Endothelial cell (in vitro differentiated cells): ENCODE measurements around the gene PIK3CD. TPM values are rescaled to one million over a fixed set of nuclear protein-coding genes. Genes with fewer than 3 reads are reported as not detected.

Experiments
- DNase-seq: peaks from one replicate; pipeline ENCODE4 v3.0.0; 2021; ENCODE audit warnings: low spot score
- H3K27ac Mint-ChIP-seq: one replicate; pipeline ENCODE4 v1.8.0; 2021; ENCODE audit warnings: mixed read lengths, inconsistent platforms; ENCODE audit not compliant: unreplicated experiment
- H3K27me3 Mint-ChIP-seq: one replicate; pipeline ENCODE4 v1.8.0; 2021; ENCODE audit warnings: mild to moderate bottlenecking, moderate library complexity, mixed read lengths, inconsistent platforms; ENCODE audit not compliant: unreplicated experiment
- H3K36me3 Mint-ChIP-seq: one replicate; pipeline ENCODE4 v1.8.0; 2021; ENCODE audit warnings: mild to moderate bottlenecking, low read depth, mixed read lengths, inconsistent platforms; ENCODE audit not compliant: unreplicated experiment
- H3K4me1 Mint-ChIP-seq: one replicate; pipeline ENCODE4 v1.8.0; 2021; ENCODE audit warnings: mild to moderate bottlenecking, mixed read lengths, inconsistent platforms; ENCODE audit not compliant: unreplicated experiment
- H3K4me3 Mint-ChIP-seq: one replicate; pipeline ENCODE4 v1.8.0; 2021; ENCODE audit warnings: mild to moderate bottlenecking, mixed read lengths, inconsistent platforms; ENCODE audit not compliant: unreplicated experiment
- H3K9me3 Mint-ChIP-seq: one replicate; pipeline ENCODE4 v1.8.0; 2021; ENCODE audit warnings: mixed read lengths, inconsistent platforms; ENCODE audit not compliant: unreplicated experiment
- total RNA-seq: library from RNA; stranded (reverse); fragmentation: NEBNext Ultra II Directional; extraction: Animal tissue kit (Norgen Biotek cat#: 25700); gene quantifications from one replicate; pipeline ENCODE4 v1.2.1, GENCODE V29; 2021; ENCODE audit not compliant: unreplicated experiment
- TF ChIP-seq, protein P1 (sequence below): fragments of 200-600 bp; sonication (generic); IDR thresholded peaks from one replicate; pipeline ENCODE4 v1.5.0; 2021; ENCODE audit warnings: antibody characterized with exemption; ENCODE audit not compliant: unreplicated experiment

PIK3CD gene
- total RNA-seq, 1 donor from 2014 or later = 30.3 TPM

DNA sequence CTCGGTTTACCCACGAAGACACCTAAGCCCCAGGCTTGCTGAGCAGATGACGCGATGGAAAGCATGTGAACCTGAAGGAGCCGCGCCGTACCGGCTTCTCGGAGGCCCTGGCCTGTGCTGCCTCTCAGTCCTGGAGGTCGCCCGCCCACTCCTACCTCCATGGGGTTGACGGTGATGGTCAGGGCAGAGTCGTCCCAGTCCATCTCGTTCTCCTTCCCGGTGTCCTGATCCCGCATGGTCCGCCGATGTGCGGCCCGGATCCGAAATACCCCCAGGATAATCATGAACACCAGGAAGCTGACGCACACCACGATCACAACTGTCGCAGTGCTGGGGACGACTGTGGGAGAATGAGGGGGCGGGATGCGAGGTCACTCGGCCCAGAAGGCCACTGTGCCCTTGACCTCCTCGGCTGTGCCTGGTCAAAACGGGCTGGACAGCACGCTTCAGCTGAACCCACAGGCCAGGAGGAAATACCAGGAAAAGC, 79.6 kb downstream of the PIK3CD start:
- H3K27me3 Mint-ChIP-seq = peaks cover 10% of the 10 kb centered on the region
- no peak overlapping the region for H3K4me3 Mint-ChIP-seq
- H3K4me1 Mint-ChIP-seq = peaks cover 4% of the 10 kb centered on the region
- DNase-seq = no peak
- H3K9me3 Mint-ChIP-seq = no peaks in the 10 kb centered on the region
- H3K27ac Mint-ChIP-seq = no peak overlapping the region
- TF ChIP-seq, protein P1, sequence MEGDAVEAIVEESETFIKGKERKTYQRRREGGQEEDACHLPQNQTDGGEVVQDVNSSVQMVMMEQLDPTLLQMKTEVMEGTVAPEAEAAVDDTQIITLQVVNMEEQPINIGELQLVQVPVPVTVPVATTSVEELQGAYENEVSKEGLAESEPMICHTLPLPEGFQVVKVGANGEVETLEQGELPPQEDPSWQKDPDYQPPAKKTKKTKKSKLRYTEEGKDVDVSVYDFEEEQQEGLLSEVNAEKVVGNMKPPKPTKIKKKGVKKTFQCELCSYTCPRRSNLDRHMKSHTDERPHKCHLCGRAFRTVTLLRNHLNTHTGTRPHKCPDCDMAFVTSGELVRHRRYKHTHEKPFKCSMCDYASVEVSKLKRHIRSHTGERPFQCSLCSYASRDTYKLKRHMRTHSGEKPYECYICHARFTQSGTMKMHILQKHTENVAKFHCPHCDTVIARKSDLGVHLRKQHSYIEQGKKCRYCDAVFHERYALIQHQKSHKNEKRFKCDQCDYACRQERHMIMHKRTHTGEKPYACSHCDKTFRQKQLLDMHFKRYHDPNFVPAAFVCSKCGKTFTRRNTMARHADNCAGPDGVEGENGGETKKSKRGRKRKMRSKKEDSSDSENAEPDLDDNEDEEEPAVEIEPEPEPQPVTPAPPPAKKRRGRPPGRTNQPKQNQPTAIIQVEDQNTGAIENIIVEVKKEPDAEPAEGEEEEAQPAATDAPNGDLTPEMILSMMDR = no peak
- peaks cover 60% of the 10 kb centered on the region for H3K36me3 Mint-ChIP-seq

DNA sequence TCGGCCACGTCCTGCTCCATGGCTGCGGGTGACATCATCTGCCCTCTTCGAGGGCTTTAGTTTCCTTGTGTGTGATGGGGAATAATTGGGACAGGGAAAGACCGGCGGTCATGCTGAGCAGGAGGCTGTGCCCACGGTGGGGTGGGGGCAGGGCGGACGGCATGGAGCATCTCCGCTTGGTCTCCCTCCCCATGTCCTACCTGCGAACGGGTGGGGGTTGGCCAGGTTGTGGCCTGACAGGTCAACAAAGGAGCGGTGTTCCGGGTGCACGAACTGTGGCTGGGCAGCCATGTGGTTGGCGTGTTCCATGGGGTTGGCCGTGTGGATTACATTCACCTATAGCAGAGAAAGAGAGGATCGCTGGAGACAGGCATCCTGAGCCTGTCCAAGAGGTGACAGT, 80.0 kb downstream of the PIK3CD start:
- H3K27me3 Mint-ChIP-seq = peaks cover 10% of the 10 kb centered on the region
- TF ChIP-seq, protein P1 = no peak
- H3K36me3 Mint-ChIP-seq = peaks cover 60% of the 10 kb centered on the region
- H3K27ac Mint-ChIP-seq = no peak overlapping the region
- H3K4me1 Mint-ChIP-seq = peaks cover 4% of the 10 kb centered on the region
- no peaks in the 10 kb centered on the region for H3K9me3 Mint-ChIP-seq
- no peak for DNase-seq
- peak overlapping the region; percentile 78 for H3K4me3 Mint-ChIP-seq

- H3K9me3 Mint-ChIP-seq = no peaks in the 10 kb centered on the region
- H3K36me3 Mint-ChIP-seq = peaks cover 59% of the 10 kb centered on the region
- TF ChIP-seq, protein P1 = no peak
- no peak for DNase-seq
- peaks cover 10% of the 10 kb centered on the region for H3K27me3 Mint-ChIP-seq
- H3K4me3 Mint-ChIP-seq = no peak overlapping the region
- peaks cover 4% of the 10 kb centered on the region for H3K4me1 Mint-ChIP-seq
- no peak overlapping the region for H3K27ac Mint-ChIP-seq
These were observed 80.8 kb downstream of the PIK3CD start for GRCh38 chr1:9732123-9732971.

DNA sequence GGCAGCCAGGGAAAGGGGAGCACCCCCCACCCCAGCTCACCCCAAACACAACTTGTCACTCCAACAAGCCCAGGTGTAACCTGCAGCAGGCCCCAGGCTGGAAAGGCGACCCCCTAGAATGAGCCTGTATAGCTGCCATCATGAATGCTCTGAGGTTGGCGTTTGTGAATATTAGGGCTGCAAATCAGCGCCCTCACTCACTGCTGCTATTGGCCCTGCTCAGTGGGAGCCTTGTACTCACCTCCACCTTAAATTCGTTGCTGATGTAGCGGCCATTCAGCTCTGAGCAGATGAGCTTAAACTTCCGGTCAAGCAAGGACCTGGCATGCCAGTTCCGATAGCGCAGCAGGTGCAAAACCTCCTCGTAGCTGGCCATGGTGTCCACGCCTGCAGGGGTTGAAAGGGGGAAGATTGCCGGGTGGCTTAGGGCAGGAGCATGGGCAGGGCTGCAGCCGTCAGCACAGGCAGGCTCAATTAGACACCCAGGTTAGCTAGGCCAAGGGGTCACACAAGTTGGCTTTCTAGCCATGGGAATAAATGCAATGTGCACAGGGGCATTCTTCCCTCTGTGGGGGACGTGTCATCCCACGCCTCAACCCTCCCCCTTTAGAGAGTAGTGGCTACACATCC, 81.7 kb downstream of the PIK3CD start:
- Mint-ChIP-seq H3K4me1 (peaks cover 6% of the 10 kb centered on the region), H3K4me3 (no peak overlapping the region), H3K9me3 (no peaks in the 10 kb centered on the region), H3K36me3 (peaks cover 61% of the 10 kb centered on the region), H3K27me3 (peaks cover 10% of the 10 kb centered on the region), H3K27ac (no peak overlapping the region)
- TF ChIP-seq, protein P1 = no peak
- no peak for DNase-seq

- TF ChIP-seq, protein P1 = no peak
- no peak overlapping the region for H3K27ac Mint-ChIP-seq
These were observed 84.3 kb downstream of the PIK3CD start for GRCh38 chr1:9735800-9736199.

More at GRCh38 chr1:9735800-9736199, 84.3 kb downstream of the PIK3CD start:
- Mint-ChIP-seq H3K4me3 (no peak overlapping the region), H3K36me3 (peaks cover 52% of the 10 kb centered on the region), H3K4me1 (peaks cover 2% of the 10 kb centered on the region), H3K27me3 (peaks cover 10% of the 10 kb centered on the region), H3K9me3 (no peaks in the 10 kb centered on the region)
- DNase-seq = no peak
